GM21447 (cell line): ENCODE data around the gene SUPT6H.

ENCODE experiments used
- ATAC-seq: cut with Tn5 transposase; IDR thresholded peaks from one replicate; pipeline ENCODE4 v1.9.1; 2021; ENCODE audit not compliant: unreplicated experiment

Gene SUPT6H

GRCh38 chr17:28661635-28662526, at the start of gene SUPT6H, which contains the start of gene SDF2:
TSS of gene SUPT6H (plus strand) at chr17:28662205. CDS start at chr17:28673402, 11,197 bp downstream.
TSS of gene SDF2 (minus strand) at chr17:28661906. CDS start at chr17:28661876, 30 bp downstream.
- peak; percentile 75 for ATAC-seq

DNA sequence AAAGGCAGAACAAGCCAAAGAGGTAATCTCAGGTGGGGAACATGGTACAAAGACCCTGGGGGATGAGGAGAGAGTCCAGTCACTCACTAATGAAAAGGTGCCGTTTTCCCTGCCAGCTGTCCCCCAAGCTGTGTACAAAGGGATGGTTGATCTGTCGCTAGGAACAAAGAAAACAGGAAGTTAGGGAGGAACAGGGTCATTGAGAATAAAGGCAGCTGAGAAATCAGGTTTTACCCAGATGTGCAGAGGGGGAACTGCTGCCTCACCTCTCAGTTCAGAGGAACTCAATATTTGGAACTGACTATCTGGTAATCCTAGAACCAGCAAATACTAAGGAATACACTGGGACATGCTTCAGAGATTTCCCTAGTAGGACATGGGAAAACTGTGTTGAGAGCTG, 49.5 kb upstream of the SUPT6H start:
- ATAC-seq: no peak

GRCh38 chr17:28612936-28613872, 48.8 kb upstream of the SUPT6H start:
- no peak for ATAC-seq

DNA sequence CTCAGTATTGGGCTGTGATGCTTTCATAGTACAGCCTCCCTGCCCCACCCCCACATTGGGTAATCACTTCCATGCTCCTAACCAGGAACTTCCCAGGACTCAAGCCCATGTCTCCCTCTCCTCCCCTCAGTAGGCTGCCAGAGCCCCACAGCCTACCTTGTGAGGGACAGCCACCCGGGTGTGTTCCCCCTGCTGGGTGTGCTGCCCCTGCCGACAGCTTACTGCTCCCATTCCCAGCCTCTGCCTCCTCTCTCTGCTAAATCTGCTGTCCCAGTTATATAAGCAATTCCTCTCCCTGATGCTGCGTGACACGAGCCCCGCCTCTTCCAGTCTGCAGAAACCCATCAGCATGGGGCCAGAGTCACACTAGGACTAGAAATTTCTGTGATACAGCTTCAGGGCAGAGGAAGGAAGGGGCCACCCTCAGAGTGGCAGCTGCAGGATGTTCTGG, 48.0 kb upstream of the SUPT6H start, which contains the start of gene RSKR:
Gene RSKR (minus strand): TSS at position 255 of the 451 bp plus-strand sequence. CDS start 24 bp downstream, at position 231.
- no peak for ATAC-seq

DNA sequence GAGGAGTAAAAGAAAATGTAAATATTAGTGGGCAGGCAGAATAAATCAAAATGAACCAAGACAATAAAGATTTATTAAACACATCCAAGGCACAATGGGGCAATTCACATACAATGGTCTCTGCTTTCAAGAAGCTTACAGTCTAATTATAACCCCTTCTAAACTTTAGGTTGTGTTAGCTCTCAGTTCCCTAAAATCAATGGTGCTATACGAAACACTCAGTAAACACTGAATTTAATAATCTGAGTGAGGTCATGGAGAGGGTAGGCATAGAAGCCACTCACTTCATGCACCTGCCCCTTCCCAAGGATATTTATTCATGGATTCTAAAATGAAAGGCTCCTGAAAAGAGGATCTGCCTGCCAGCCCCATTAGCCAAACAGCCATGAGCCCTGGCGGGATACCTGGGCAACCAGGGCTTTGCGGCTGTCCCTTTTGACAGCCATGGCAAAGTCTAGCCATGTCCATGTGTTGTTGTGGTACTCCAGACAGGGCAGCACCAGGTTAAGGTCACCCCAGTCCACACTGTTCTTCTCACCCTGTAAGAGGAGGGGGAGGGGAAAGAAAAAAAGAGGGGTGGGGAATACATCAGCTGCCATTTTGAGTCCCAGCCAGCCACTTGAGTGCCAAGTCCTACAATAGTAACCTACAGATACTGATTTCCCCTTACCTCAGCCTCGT, 46.6 kb upstream of the SUPT6H start:
- ATAC-seq: no peak

DNA sequence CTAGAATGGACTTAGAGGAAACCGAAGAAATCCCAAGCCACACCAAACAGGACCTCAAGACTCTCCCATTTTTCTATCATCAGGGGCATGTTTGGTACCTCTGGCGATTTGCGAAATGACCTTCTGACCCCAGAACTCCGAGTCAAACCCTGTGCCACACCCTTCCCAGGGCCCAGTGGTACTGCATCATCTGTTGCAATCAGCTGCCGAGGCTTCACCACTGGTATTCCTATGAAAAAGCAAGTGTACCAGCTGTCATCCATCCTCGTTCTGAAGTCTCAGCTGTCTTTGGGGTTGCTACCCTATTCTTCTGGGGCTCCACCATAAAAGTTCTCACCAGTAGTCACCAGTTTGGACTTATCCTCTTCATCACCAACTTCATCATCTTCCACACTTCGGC, 45.7 kb upstream of the SUPT6H start:
- ATAC-seq: no peak

DNA sequence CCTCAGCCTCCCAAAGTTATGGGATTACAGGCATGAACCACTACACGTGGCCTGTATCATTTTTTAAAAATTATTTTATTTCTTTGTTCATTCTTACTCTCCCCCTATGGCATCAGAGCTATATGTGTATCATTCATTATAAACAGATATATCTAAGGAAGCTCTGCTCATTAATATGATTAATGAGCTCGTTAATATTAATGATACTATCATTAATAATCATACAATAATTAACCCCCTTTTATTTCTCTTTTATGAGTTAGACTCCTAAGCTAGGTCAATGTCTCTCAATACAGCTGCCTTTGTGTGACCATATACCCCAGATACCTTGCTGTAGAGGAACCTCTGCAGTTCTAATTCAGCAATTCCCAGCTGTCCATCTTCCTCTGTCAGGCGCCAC, 43.5 kb upstream of the SUPT6H start:
- ATAC-seq: no peak

GRCh38 chr17:28620010-28620409, 42.0 kb upstream of the SUPT6H start:
- ATAC-seq: no peak

GRCh38 chr17:28622186-28622585, 39.8 kb upstream of the SUPT6H start:
- ATAC-seq: no peak

GRCh38 chr17:28623696-28624095, 38.3 kb upstream of the SUPT6H start:
- ATAC-seq: no peak

DNA sequence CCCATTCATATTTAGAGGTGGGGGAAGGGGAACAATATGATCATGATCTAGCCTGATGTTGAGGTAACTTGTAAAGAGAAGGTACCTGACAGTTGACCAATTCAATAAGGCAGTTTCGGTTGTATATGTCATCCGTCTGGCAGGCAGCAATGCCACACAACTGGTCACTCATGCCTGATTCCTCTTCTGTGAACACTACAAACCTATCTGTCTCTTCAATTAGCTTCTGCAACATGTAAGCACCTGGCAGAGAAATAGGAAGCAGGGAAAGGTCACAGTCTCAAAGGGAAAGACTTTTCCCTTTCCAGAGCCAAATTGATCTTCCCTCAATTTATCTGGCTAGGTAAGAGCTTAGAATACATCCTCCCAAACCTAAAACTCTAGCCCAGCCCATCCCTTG, 37.9 kb upstream of the SUPT6H start:
- ATAC-seq: no peak

GRCh38 chr17:28626818-28627217, 35.2 kb upstream of the SUPT6H start:
- ATAC-seq: no peak

GRCh38 chr17:28634206-28634865, 27.7 kb upstream of the SUPT6H start:
- ATAC-seq: no peak

DNA sequence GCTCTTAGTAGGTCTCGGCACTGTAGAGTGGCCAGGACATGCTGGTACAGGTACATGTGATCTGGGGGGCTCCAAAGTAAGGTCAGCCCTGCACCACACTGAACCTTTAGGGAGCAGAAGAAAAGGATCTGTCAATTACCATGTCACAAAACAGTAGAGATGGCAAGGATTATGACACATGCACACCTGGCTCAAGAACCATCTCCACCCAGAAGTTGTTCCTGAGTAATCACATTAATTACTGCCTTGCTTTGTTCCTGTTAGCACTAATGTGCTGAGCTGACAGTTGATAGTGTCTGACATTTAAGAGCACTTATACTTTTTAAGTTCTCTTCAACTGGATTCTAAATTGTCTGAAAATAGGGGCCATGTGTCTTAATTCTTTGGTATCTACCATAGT, 26.5 kb upstream of the SUPT6H start:
- no peak for ATAC-seq

DNA sequence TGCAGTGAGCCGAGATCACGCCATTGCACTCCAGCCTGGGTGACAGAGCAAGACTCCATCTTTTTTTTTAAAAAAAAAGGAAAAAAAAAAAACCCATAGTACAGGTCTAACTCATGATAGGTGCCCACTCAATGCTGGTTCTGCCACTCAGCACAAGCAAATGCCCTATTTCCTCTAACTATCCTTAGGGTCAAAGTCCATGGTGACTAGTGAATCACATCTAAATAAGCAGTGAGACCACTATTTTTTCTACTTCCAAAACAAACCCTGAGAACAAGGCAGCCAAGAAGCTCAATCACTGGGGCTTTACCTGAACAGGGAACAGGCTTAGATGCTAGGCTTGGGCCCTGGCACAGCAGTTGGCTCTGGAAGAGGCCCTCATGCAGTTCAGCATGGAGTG, 20.4 kb upstream of the SUPT6H start:
- no peak for ATAC-seq

DNA sequence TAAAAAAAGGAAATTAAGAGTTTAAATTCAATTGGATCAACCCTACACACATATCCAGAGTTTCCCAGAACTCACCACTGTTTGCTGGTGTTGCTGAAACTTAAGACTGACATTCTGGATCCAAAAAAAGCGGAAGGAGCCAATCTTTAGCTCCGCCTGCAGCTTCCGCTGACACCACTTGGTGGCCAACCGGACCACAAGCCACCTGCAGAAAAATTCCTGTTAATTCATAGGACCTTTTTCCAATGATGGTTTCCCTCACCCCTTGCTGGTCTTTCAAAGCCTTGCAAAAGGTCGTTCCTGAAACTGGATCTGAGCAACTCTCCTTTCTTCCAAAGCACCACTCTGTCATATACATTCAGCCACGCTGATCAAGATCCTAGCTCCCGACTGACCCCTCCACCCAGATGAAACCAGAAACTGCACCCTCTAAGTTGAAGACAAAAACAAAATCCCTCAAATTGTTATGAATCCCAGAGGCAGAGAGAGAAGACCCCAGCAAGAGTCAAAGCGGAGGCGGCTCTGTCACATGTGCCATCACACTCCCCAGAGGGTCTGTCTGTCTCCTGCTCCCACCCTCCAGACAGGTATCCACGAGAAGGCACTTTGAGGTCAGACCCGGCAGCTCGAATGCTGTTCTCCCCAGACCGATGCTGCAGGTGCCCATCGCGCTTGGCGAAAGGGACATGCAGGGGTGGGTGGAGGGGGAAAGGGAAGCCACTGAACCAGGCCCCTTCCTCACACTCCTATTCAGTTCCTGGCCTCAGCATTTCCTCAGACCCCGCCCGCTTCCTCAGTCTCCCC, 17.8 kb upstream of the SUPT6H start:
- peak; percentile 30 for ATAC-seq

- ATAC-seq: peak; percentile 81
These were observed 17.0 kb upstream of the SUPT6H start, which contains the start of gene BLTP2 for GRCh38 chr17:28644787-28645575. TSS of gene BLTP2 (minus strand) at chr17:28645158. CDS start at chr17:28645056, 102 bp downstream.

GRCh38 chr17:28645576-28645939, 16.4 kb upstream of the SUPT6H start:
- no peak for ATAC-seq
